BLaER1 (cell line): ENCODE results near the gene SH2D3A.

Experiments used
- H3K27ac ChIP-seq: shearing (Covaris generic); formaldehyde crosslinking; 2 replicates; pipeline ENCODE4 v1.8.1; 2022
- H3K27me3 ChIP-seq: shearing (Covaris generic); formaldehyde crosslinking; 2 replicates; pipeline ENCODE4 v1.8.1; 2022
- H3K36me3 ChIP-seq: shearing (Covaris generic); formaldehyde crosslinking; 2 replicates; pipeline ENCODE4 v1.8.1; 2022
- H3K4me1 ChIP-seq: shearing (Covaris generic); formaldehyde crosslinking; 2 replicates; pipeline ENCODE4 v1.8.1; 2022
- H3K4me2 ChIP-seq: shearing (Covaris generic); formaldehyde crosslinking; 2 replicates; pipeline ENCODE4 v1.8.1; 2022
- H3K4me3 ChIP-seq: shearing (Covaris generic); formaldehyde crosslinking; 2 replicates; pipeline ENCODE4 v1.8.1; 2022
- H3K9ac ChIP-seq: shearing (Covaris generic); formaldehyde crosslinking; 2 replicates; pipeline ENCODE4 v1.8.1; 2022
- H3K9me3 ChIP-seq: shearing (Covaris generic); formaldehyde crosslinking; 2 replicates; pipeline ENCODE4 v1.8.1; 2022
- H4K20me1 ChIP-seq: shearing (Covaris generic); formaldehyde crosslinking; 2 replicates; pipeline ENCODE4 v1.8.1; 2022
- Cebpa-rat ChIP-seq: shearing (Covaris generic); IDR thresholded peaks from 2 replicates; pipeline ENCODE4 v1.8.1; 2022

Gene SH2D3A

GRCh38 chr19:6723108-6723618 lies 44.1 kb downstream of the SH2D3A start:
- TF ChIP-seq Cebpa-rat = peak; percentile 89
- Histone ChIP-seq H3K4me2 (peak overlapping the region; percentile 74), H3K4me3 (no peak overlapping the region), H4K20me1 (no peaks in the 10 kb centered on the region), H3K9me3 (no peaks in the 10 kb centered on the region), H3K36me3 (no peaks in the 10 kb centered on the region), H3K4me1 (peaks cover 64% of the 10 kb centered on the region), H3K27ac (0 out of 2 replicates have a peak overlapping the region, but pooled peaks have one; percentile 26), H3K9ac (0 out of 2 replicates have a peak overlapping the region, but pooled peaks have one; percentile 50), H3K27me3 (no peaks in the 10 kb centered on the region)

GRCh38 chr19:6721773-6722172 lies 45.5 kb downstream of the SH2D3A start:
- peak overlapping the region; percentile 48; the same call in 1 of the 2 replicates for H3K27ac ChIP-seq
- no peaks in the 10 kb centered on the region for H3K36me3 ChIP-seq
- no peak overlapping the region for H3K9ac ChIP-seq
- no peak for TF ChIP-seq Cebpa-rat
- no peaks in the 10 kb centered on the region for H3K27me3 ChIP-seq
- no peak overlapping the region for H3K4me3 ChIP-seq
- no peaks in the 10 kb centered on the region for H4K20me1 ChIP-seq
- H3K4me1 ChIP-seq = peaks cover 56% of the 10 kb centered on the region
- H3K9me3 ChIP-seq = no peaks in the 10 kb centered on the region
- peak overlapping the region; percentile 74 for H3K4me2 ChIP-seq

GRCh38 chr19:6721138-6721474 lies 46.1 kb downstream of the SH2D3A start:
- Histone ChIP-seq H4K20me1 (no peaks in the 10 kb centered on the region), H3K4me3 (no peak overlapping the region), H3K4me1 (peaks cover 56% of the 10 kb centered on the region), H3K36me3 (no peaks in the 10 kb centered on the region), H3K27ac (no peak overlapping the region), H3K4me2 (peak overlapping the region; percentile 74), H3K9ac (no peak overlapping the region), H3K9me3 (no peaks in the 10 kb centered on the region), H3K27me3 (no peaks in the 10 kb centered on the region)
- TF ChIP-seq Cebpa-rat = no peak

GRCh38 chr19:6720369-6721137 lies 46.7 kb downstream of the SH2D3A start, which contains the start of gene C3:
TSS of gene C3 (minus strand) at chr19:6720650. CDS start at chr19:6720589, 61 bp downstream.
- Histone ChIP-seq H3K9me3 (no peaks in the 10 kb centered on the region), H3K27me3 (no peaks in the 10 kb centered on the region), H3K27ac (no peak within 1 kb of the TSS), H3K4me3 (no peak within 1 kb of the TSS), H4K20me1 (no peaks in the 10 kb centered on the region), H3K36me3 (no peaks in the 10 kb centered on the region), H3K9ac (no peak within 1 kb of the TSS), H3K4me2 (peak within 1 kb of the TSS; percentile 74), H3K4me1 (peaks cover 56% of the 10 kb centered on the region)
- no peak for TF ChIP-seq Cebpa-rat

GRCh38 chr19:6719992-6720368 lies 47.3 kb downstream of the SH2D3A start:
- no peak overlapping the region for H3K27ac ChIP-seq
- H3K4me2 ChIP-seq = 0 out of 2 replicates have a peak overlapping the region, but pooled peaks have one; percentile 74
- peaks cover 50% of the 10 kb centered on the region for H3K4me1 ChIP-seq
- H3K9me3 ChIP-seq = no peaks in the 10 kb centered on the region
- no peaks in the 10 kb centered on the region for H3K27me3 ChIP-seq
- H3K9ac ChIP-seq = no peak overlapping the region
- H3K4me3 ChIP-seq = no peak overlapping the region
- no peaks in the 10 kb centered on the region for H4K20me1 ChIP-seq
- H3K36me3 ChIP-seq = no peaks in the 10 kb centered on the region
- no peak for TF ChIP-seq Cebpa-rat

DNA sequence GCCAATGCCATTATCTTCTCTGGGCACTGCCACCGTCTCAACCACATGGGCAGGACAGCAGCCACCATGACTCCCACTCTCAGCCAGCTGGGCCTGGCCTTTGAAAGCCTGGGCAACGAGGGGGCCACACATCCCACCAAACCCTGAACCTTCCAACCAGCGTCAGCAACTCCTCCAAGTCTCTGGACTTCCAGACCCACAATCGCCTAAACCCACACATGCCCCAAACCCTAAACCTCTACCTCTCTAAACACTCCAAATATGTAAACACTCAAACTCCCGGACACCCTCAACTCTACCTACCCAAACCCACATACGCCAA lies 47.7 kb downstream of the SH2D3A start:
- no peaks in the 10 kb centered on the region for H4K20me1 ChIP-seq
- H3K4me3 ChIP-seq = no peak overlapping the region
- no peaks in the 10 kb centered on the region for H3K36me3 ChIP-seq
- no peak overlapping the region for H3K4me2 ChIP-seq
- H3K4me1 ChIP-seq = peaks cover 45% of the 10 kb centered on the region
- H3K27me3 ChIP-seq = no peaks in the 10 kb centered on the region
- H3K9ac ChIP-seq = no peak overlapping the region
- no peak overlapping the region for H3K27ac ChIP-seq
- no peaks in the 10 kb centered on the region for H3K9me3 ChIP-seq
- no peak for TF ChIP-seq Cebpa-rat

- H3K36me3 ChIP-seq = no peaks in the 10 kb centered on the region
- H4K20me1 ChIP-seq = no peaks in the 10 kb centered on the region
- H3K9ac ChIP-seq = no peak overlapping the region
- no peaks in the 10 kb centered on the region for H3K9me3 ChIP-seq
- TF ChIP-seq Cebpa-rat = no peak
- H3K4me1 ChIP-seq = peaks cover 39% of the 10 kb centered on the region
- H3K4me3 ChIP-seq = no peak overlapping the region
- H3K4me2 ChIP-seq = no peak overlapping the region
- no peaks in the 10 kb centered on the region for H3K27me3 ChIP-seq
- H3K27ac ChIP-seq = no peak overlapping the region
Measured at GRCh38 chr19:6718741-6719539, 48.3 kb downstream of the SH2D3A start.

DNA sequence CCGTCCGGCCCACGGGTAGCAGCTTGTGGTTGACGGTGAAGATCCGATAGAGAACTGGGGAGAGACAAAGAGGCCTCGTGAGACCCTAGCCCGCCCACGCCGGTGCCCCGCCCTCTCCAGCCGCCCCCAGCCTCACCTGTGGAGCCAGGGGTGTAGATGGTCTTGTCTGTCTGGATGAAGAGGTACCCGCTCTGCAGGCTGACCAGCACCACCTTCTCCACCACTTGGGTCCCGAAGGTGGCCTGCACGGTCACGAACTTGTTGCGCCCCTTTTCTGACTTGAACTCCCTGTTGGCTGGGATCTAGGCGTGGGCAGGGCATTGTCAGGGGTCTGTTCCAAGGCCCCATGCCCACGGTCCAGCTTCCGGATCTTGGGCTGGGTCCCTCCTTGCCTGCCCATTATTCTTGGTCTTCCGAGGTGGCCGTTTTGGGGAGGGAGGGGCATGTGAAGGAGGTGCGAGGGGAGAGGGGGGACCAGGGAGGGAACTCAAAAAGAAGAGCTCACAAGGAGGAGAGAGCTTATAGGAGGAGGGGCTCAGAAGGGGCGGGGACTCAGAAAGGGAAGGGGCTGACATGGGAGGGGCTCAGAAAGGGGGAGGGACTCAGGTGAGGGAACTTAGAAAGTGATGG lies 49.0 kb downstream of the SH2D3A start:
- no peaks in the 10 kb centered on the region for H3K27me3 ChIP-seq
- no peak overlapping the region for H3K4me3 ChIP-seq
- peaks cover 32% of the 10 kb centered on the region for H3K4me1 ChIP-seq
- H3K27ac ChIP-seq = no peak overlapping the region
- no peak for TF ChIP-seq Cebpa-rat
- no peaks in the 10 kb centered on the region for H3K9me3 ChIP-seq
- H4K20me1 ChIP-seq = no peaks in the 10 kb centered on the region
- H3K9ac ChIP-seq = no peak overlapping the region
- H3K4me2 ChIP-seq = no peak overlapping the region
- H3K36me3 ChIP-seq = no peaks in the 10 kb centered on the region

GRCh38 chr19:6717441-6717971 lies 49.7 kb downstream of the SH2D3A start:
- Histone ChIP-seq H3K9ac (no peak overlapping the region), H3K27me3 (no peaks in the 10 kb centered on the region), H3K36me3 (no peaks in the 10 kb centered on the region), H3K4me2 (no peak overlapping the region), H3K4me1 (peaks cover 25% of the 10 kb centered on the region), H3K9me3 (no peaks in the 10 kb centered on the region), H3K4me3 (no peak overlapping the region), H4K20me1 (no peaks in the 10 kb centered on the region), H3K27ac (no peak overlapping the region)
- TF ChIP-seq Cebpa-rat = no peak
